WTC11 (cell line): ENCODE data around the gene ZC2HC1B. TPM values are rescaled to one million over a fixed set of nuclear protein-coding genes. Genes with fewer than 3 reads are reported as not detected.

ENCODE experiments used
- ATAC-seq: fragments of 200-7000 bp; cut with Tn5 transposase; 2 replicates; pipeline ENCODE4 v1.10.0; 2021; ENCODE audit warnings: mild to moderate bottlenecking, moderate library complexity
- CTCF ChIA-PET: fragments of 300-600 bp; sonication (Branson Sonifier 250); formaldehyde crosslinking; loops from one replicate; lab custom pipeline; 2021; ENCODE audit warnings: antibody characterized with exemption; lab: Charles Lee
- POLR2A ChIA-PET: fragments of 350-600 bp; sonication (Branson Sonifier 250); formaldehyde crosslinking; loops from one replicate; lab custom pipeline; 2021; ENCODE audit warnings: antibody characterized with exemption; lab: Charles Lee
- DNase-seq: peaks from one replicate; pipeline ENCODE4 v3.0.0; 2021; ENCODE audit warnings: low spot score
- H3K27ac Mint-ChIP-seq: 2 replicates; pipeline ENCODE4 v1.8.0; 2021; ENCODE audit warnings: mixed read lengths
- H3K27me3 Mint-ChIP-seq: 2 replicates; pipeline ENCODE4 v1.8.0; 2021; ENCODE audit warnings: low read depth, mild to moderate bottlenecking, moderate library complexity, mixed read lengths
- H3K36me3 Mint-ChIP-seq: 2 replicates; pipeline ENCODE4 v1.8.0; 2021; ENCODE audit warnings: mixed read lengths
- H3K4me1 Mint-ChIP-seq: 2 replicates; pipeline ENCODE4 v1.8.0; 2022; ENCODE audit warnings: mixed read lengths
- H3K4me3 Mint-ChIP-seq: 2 replicates; pipeline ENCODE4 v1.8.0; 2021; ENCODE audit warnings: mild to moderate bottlenecking, moderate library complexity, mixed read lengths
- H3K9me3 Mint-ChIP-seq: 2 replicates; pipeline ENCODE4 v1.8.0; 2021; ENCODE audit warnings: mixed read lengths
- ESRRA ChIP-seq: sonication (generic); formaldehyde crosslinking; IDR thresholded peaks from 2 replicates; pipeline ENCODE4 v1.8.1; 2022; ENCODE audit warnings: mild to moderate bottlenecking, missing genetic modification reagents, borderline replicate concordance
- FOXP1 ChIP-seq: sonication (generic); formaldehyde crosslinking; IDR thresholded peaks from 2 replicates; pipeline ENCODE4 v1.8.0; 2022; ENCODE audit warnings: missing genetic modification reagents, mild to moderate bottlenecking, moderate library complexity, borderline replicate concordance
- MYBL2 ChIP-seq: sonication (generic); formaldehyde crosslinking; IDR thresholded peaks from 2 replicates; pipeline ENCODE4 v1.8.1; 2023; ENCODE audit warnings: mild to moderate bottlenecking, moderate library complexity, missing genetic modification reagents
- NFE2L1 ChIP-seq: sonication (generic); formaldehyde crosslinking; IDR thresholded peaks from 2 replicates; pipeline ENCODE4 v1.8.1; 2023; ENCODE audit warnings: missing genetic modification reagents
- NR1H2 ChIP-seq: sonication (generic); formaldehyde crosslinking; IDR thresholded peaks from 2 replicates; pipeline ENCODE4 v1.9.0; 2021; ENCODE audit warnings: mild to moderate bottlenecking, moderate library complexity, missing genetic modification reagents
- NR3C1 ChIP-seq: sonication (generic); formaldehyde crosslinking; conservative IDR thresholded peaks from 2 replicates; pipeline ENCODE4 v1.8.1; 2023; ENCODE audit warnings: low read depth, mild to moderate bottlenecking, missing genetic modification reagents
- RELA ChIP-seq: sonication (generic); formaldehyde crosslinking; IDR thresholded peaks from 2 replicates; pipeline ENCODE4 v1.8.1; 2022; ENCODE audit warnings: missing genetic modification reagents, mild to moderate bottlenecking, borderline replicate concordance
- SP1 ChIP-seq: sonication (generic); formaldehyde crosslinking; conservative IDR thresholded peaks from 2 replicates; pipeline ENCODE4 v1.8.1; 2022; ENCODE audit warnings: missing genetic modification reagents
- TCF7 ChIP-seq: sonication (generic); formaldehyde crosslinking; IDR thresholded peaks from 2 replicates; pipeline ENCODE4 v1.8.0; 2022; ENCODE audit warnings: mild to moderate bottlenecking, low read depth, missing genetic modification reagents, moderate library complexity
- ZNF219 ChIP-seq: sonication (generic); formaldehyde crosslinking; IDR thresholded peaks from 2 replicates; pipeline ENCODE4 v1.8.0; 2023; ENCODE audit warnings: missing genetic modification reagents, mild to moderate bottlenecking, borderline replicate concordance
- ZNF317 ChIP-seq: sonication (generic); formaldehyde crosslinking; IDR thresholded peaks from 2 replicates; pipeline ENCODE4 v1.8.1; 2023; ENCODE audit warnings: low read depth, mild to moderate bottlenecking, moderate library complexity, missing genetic modification reagents, borderline replicate concordance
- ZNF416 ChIP-seq: fragments of 250-450 bp; sonication (Bioruptor Pico); IDR thresholded peaks from 2 replicates; pipeline ENCODE4 v1.9.0; 2021; ENCODE audit warnings: mild to moderate bottlenecking, inconsistent platforms
- total RNA-seq: library from RNA; stranded (reverse); gene quantifications from 3 replicates; pipeline ENCODE4 v1.2.3, GENCODE V29; 2021
- TF ChIP-seq, protein P1 (sequence below): fragments of 250-450 bp; sonication (Bioruptor Pico); conservative IDR thresholded peaks from 2 replicates; pipeline ENCODE4 v1.9.0; 2021; ENCODE audit warnings: mild to moderate bottlenecking
- TF ChIP-seq, protein P2 (sequence below): sonication (generic); formaldehyde crosslinking; IDR thresholded peaks from 2 replicates; pipeline ENCODE4 v1.8.0; 2022; ENCODE audit warnings: mild to moderate bottlenecking, missing genetic modification reagents
- TF ChIP-seq, protein P3 (sequence below): sonication (generic); formaldehyde crosslinking; IDR thresholded peaks from 2 replicates; pipeline ENCODE4 v1.8.1; 2023; ENCODE audit warnings: mild to moderate bottlenecking, missing genetic modification reagents, borderline replicate concordance
- TF ChIP-seq, protein P4 (sequence below): sonication (generic); formaldehyde crosslinking; IDR thresholded peaks from 2 replicates; pipeline ENCODE4 v1.8.1; 2023; ENCODE audit warnings: mild to moderate bottlenecking, missing genetic modification reagents, moderate library complexity
- TF ChIP-seq, protein P5 (sequence below): sonication (generic); formaldehyde crosslinking; IDR thresholded peaks from 2 replicates; pipeline ENCODE4 v1.8.1; 2022; ENCODE audit warnings: missing genetic modification reagents, borderline replicate concordance
- TF ChIP-seq, protein P6 (sequence below): sonication (generic); formaldehyde crosslinking; IDR thresholded peaks from 2 replicates; pipeline ENCODE4 v1.8.0; 2022; ENCODE audit warnings: mild to moderate bottlenecking, missing genetic modification reagents
- TF ChIP-seq, protein P7 (sequence below): sonication (generic); formaldehyde crosslinking; IDR thresholded peaks from 2 replicates; pipeline ENCODE4 v1.8.1; 2022; ENCODE audit warnings: low read depth, missing genetic modification reagents, borderline replicate concordance
- TF ChIP-seq, protein P8 (sequence below): fragments of 250-450 bp; sonication (Bioruptor Pico); IDR thresholded peaks from 2 replicates; pipeline ENCODE4 v1.9.0; 2021; ENCODE audit warnings: moderate library complexity, mild to moderate bottlenecking, inconsistent platforms, borderline replicate concordance

The ZC2HC1B gene
- total RNA-seq, 1 experiment from 2014 or later: not detected

DNA sequence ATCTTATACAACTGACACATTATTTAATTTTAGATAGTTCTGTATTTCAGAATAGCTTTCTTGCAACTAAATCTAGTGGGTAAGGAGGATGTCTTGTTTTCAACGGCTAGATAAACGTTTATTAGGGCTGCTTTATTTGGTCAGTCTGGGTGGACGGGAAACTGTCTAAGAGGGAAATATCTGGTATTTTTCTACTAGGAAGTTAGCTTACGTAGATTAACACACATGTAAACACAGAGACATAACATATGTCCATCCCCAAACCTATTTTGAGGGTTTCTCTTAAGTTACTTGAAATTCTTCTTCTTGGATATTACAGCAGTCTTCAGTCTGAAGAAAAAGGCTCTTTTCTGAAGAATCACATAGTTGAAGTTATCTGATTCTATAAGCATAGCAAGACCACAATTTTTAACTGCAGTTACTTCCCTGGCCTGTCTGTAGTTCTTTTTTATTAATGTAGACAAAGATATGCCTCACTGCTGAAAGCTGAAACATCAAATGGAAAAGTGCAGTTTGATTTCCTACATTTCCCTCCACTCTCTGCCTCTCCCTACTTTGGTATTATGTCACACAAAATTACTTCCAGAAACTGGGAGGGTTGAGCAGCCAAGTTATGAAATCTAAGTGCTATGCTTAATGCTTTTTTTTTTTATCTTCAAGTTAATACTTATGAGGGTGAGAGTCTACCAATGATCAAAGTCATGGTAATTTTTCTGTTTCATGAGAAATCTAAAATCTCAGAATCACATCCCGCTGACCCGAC, 106.4 kb downstream of the ZC2HC1B start:
- CTCF ChIA-PET: no interaction called here
- POLR2A ChIA-PET: no interaction called here
- DNase-seq: no peak
- TF ChIP-seq RELA (CRISPR knock-in tag) (no peak), NFE2L1 (CRISPR knock-in tag) (no peak), SP1 (CRISPR knock-in tag) (no peak), MYBL2 (CRISPR knock-in tag) (no peak), ESRRA (CRISPR knock-in tag) (no peak), FOXP1 (no peak), ZNF416 (CRISPR knock-in tag) (no peak), NR1H2 (CRISPR knock-in tag) (no peak), ZNF317 (CRISPR knock-in tag) (no peak), TCF7 (CRISPR knock-in tag) (no peak), ZNF219 (CRISPR knock-in tag) (no peak), NR3C1 (no peak)
- TF ChIP-seq, protein P1, sequence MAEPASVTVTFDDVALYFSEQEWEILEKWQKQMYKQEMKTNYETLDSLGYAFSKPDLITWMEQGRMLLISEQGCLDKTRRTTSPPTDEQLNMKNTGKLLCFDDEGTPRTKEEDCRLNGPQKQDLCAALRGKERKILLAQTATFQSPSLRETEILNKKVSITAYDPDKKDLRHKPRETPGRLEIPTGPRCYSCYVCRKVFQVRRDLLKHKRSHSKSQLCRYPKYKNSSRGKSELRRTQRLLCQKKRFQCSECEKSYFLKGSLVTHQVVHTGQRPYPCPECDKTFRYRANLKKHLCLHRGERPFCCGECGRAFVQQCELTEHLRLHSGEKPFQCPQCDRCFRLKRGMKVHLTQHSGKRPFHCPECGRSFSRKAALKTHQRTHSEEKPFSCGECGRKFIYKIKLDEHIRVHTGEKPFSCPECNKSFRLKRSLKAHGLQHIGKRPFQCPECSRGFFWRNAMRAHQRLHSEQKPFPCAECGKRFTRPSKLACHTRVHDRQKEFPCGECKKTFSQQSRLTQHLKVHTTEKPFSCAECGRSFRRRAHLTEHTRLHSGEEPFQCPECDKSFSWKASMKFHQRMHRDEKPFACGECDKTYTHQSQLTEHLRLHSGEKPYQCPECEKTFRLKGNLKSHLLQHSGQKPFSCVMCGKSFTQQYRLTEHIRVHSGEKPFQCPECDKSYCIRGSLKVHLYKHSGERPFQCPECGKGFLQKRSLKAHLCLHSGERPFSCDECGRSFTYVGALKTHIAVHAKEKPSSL (CRISPR knock-in tag): no peak
- TF ChIP-seq, protein P2, sequence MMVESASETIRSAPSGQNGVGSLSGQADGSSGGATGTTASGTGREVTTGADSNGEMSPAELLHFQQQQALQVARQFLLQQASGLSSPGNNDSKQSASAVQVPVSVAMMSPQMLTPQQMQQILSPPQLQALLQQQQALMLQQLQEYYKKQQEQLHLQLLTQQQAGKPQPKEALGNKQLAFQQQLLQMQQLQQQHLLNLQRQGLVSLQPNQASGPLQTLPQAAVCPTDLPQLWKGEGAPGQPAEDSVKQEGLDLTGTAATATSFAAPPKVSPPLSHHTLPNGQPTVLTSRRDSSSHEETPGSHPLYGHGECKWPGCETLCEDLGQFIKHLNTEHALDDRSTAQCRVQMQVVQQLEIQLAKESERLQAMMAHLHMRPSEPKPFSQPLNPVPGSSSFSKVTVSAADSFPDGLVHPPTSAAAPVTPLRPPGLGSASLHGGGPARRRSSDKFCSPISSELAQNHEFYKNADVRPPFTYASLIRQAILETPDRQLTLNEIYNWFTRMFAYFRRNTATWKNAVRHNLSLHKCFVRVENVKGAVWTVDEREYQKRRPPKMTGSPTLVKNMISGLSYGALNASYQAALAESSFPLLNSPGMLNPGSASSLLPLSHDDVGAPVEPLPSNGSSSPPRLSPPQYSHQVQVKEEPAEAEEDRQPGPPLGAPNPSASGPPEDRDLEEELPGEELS (CRISPR knock-in tag): no peak
- TF ChIP-seq, protein P3, sequence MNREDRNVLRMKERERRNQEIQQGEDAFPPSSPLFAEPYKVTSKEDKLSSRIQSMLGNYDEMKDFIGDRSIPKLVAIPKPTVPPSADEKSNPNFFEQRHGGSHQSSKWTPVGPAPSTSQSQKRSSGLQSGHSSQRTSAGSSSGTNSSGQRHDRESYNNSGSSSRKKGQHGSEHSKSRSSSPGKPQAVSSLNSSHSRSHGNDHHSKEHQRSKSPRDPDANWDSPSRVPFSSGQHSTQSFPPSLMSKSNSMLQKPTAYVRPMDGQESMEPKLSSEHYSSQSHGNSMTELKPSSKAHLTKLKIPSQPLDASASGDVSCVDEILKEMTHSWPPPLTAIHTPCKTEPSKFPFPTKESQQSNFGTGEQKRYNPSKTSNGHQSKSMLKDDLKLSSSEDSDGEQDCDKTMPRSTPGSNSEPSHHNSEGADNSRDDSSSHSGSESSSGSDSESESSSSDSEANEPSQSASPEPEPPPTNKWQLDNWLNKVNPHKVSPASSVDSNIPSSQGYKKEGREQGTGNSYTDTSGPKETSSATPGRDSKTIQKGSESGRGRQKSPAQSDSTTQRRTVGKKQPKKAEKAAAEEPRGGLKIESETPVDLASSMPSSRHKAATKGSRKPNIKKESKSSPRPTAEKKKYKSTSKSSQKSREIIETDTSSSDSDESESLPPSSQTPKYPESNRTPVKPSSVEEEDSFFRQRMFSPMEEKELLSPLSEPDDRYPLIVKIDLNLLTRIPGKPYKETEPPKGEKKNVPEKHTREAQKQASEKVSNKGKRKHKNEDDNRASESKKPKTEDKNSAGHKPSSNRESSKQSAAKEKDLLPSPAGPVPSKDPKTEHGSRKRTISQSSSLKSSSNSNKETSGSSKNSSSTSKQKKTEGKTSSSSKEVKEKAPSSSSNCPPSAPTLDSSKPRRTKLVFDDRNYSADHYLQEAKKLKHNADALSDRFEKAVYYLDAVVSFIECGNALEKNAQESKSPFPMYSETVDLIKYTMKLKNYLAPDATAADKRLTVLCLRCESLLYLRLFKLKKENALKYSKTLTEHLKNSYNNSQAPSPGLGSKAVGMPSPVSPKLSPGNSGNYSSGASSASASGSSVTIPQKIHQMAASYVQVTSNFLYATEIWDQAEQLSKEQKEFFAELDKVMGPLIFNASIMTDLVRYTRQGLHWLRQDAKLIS (CRISPR knock-in tag): no peak
- TF ChIP-seq, protein P4, sequence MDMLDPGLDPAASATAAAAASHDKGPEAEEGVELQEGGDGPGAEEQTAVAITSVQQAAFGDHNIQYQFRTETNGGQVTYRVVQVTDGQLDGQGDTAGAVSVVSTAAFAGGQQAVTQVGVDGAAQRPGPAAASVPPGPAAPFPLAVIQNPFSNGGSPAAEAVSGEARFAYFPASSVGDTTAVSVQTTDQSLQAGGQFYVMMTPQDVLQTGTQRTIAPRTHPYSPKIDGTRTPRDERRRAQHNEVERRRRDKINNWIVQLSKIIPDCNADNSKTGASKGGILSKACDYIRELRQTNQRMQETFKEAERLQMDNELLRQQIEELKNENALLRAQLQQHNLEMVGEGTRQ (CRISPR knock-in tag): no peak
- TF ChIP-seq, protein P5, sequence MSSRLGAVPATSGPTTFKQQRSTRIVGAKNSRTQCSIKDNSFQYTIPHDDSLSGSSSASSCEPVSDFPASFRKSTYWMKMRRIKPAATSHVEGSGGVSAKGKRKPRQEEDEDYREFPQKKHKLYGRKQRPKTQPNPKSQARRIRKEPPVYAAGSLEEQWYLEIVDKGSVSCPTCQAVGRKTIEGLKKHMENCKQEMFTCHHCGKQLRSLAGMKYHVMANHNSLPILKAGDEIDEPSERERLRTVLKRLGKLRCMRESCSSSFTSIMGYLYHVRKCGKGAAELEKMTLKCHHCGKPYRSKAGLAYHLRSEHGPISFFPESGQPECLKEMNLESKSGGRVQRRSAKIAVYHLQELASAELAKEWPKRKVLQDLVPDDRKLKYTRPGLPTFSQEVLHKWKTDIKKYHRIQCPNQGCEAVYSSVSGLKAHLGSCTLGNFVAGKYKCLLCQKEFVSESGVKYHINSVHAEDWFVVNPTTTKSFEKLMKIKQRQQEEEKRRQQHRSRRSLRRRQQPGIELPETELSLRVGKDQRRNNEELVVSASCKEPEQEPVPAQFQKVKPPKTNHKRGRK (CRISPR knock-in tag): no peak
- TF ChIP-seq, protein P6, sequence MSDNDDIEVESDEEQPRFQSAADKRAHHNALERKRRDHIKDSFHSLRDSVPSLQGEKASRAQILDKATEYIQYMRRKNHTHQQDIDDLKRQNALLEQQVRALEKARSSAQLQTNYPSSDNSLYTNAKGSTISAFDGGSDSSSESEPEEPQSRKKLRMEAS: no peak
- TF ChIP-seq, protein P7, sequence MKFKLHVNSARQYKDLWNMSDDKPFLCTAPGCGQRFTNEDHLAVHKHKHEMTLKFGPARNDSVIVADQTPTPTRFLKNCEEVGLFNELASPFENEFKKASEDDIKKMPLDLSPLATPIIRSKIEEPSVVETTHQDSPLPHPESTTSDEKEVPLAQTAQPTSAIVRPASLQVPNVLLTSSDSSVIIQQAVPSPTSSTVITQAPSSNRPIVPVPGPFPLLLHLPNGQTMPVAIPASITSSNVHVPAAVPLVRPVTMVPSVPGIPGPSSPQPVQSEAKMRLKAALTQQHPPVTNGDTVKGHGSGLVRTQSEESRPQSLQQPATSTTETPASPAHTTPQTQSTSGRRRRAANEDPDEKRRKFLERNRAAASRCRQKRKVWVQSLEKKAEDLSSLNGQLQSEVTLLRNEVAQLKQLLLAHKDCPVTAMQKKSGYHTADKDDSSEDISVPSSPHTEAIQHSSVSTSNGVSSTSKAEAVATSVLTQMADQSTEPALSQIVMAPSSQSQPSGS (CRISPR knock-in tag): no peak
- TF ChIP-seq, protein P8, sequence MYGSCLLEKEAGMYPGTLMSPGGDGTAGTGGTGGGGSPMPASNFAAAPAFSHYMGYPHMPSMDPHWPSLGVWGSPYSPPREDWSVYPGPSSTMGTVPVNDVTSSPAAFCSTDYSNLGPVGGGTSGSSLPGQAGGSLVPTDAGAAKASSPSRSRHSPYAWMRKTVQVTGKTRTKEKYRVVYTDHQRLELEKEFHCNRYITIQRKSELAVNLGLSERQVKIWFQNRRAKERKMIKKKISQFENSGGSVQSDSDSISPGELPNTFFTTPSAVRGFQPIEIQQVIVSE (CRISPR knock-in tag): no peak
- no peak overlapping the region for H3K4me3 Mint-ChIP-seq
- no peak overlapping the region for H3K27ac Mint-ChIP-seq
- H3K27me3 Mint-ChIP-seq: peaks cover 32% of the 10 kb centered on the region; the same call in 1 of the 2 replicates
- H3K9me3 Mint-ChIP-seq: no peaks in the 10 kb centered on the region
- peaks cover 64% of the 10 kb centered on the region for H3K4me1 Mint-ChIP-seq
- H3K36me3 Mint-ChIP-seq: no peaks in the 10 kb centered on the region
- ATAC-seq: no peak
